Activated CD4-positive, alpha-beta memory T cell treated with anti-CD3 and anti-CD28 coated beads for 36 hours (primary cell): ENCODE measurements around the gene PRR16. TPM values are rescaled to one million over a fixed set of nuclear protein-coding genes. Genes with fewer than 3 reads are reported as not detected.
"Not testable (repeated sequence)": the region's sequence is repeated elsewhere in the genome, so short reads cannot be mapped to it uniquely, and the experiment has no call there.

ENCODE experiments used
- CTCF ChIA-PET: fragments of 350-600 bp; sonication (Branson Sonifier 250); formaldehyde crosslinking; loops from one replicate; lab custom pipeline; 2021; ENCODE audit warnings: antibody characterized with exemption, inconsistent platforms; lab: Charles Lee
- POLR2A ChIA-PET: fragments of 350-600 bp; sonication (Branson Sonifier 250); formaldehyde crosslinking; loops from one replicate; lab custom pipeline; 2021; ENCODE audit warnings: antibody characterized with exemption; lab: Charles Lee
- DNase-seq: peaks from one replicate; pipeline ENCODE4 v3.0.0-alpha.2; 2020
- H3K27ac Mint-ChIP-seq: one replicate; pipeline ENCODE4 v1.8.0; 2021; ENCODE audit warnings: mixed read lengths
- H3K27me3 Mint-ChIP-seq: one replicate; pipeline ENCODE4 v1.8.0; 2021; ENCODE audit warnings: mixed read lengths
- H3K36me3 Mint-ChIP-seq: one replicate; pipeline ENCODE4 v1.8.0; 2021; ENCODE audit warnings: mixed read lengths
- H3K4me1 Mint-ChIP-seq: one replicate; pipeline ENCODE4 v1.8.0; 2021; ENCODE audit warnings: low read depth, mixed read lengths
- H3K4me3 Mint-ChIP-seq: one replicate; pipeline ENCODE4 v1.8.0; 2021; ENCODE audit warnings: mild to moderate bottlenecking, mixed read lengths
- H3K9me3 Mint-ChIP-seq: one replicate; pipeline ENCODE4 v1.8.0; 2021; ENCODE audit warnings: mixed read lengths
- intact Hi-C: fragments of 100-400 bp; cut with micrococcal nuclease; formaldehyde crosslinking; loops from one replicate; pipeline ENCODE4 v1.15.1; 2023
- total RNA-seq, 2 experiments: library from RNA; stranded (reverse); gene quantifications; one replicate each; pipeline ENCODE4 v1.2.3, GENCODE V29; 2021

PRR16 gene
- total RNA-seq, 2 experiments from 2014 or later: not detected

DNA sequence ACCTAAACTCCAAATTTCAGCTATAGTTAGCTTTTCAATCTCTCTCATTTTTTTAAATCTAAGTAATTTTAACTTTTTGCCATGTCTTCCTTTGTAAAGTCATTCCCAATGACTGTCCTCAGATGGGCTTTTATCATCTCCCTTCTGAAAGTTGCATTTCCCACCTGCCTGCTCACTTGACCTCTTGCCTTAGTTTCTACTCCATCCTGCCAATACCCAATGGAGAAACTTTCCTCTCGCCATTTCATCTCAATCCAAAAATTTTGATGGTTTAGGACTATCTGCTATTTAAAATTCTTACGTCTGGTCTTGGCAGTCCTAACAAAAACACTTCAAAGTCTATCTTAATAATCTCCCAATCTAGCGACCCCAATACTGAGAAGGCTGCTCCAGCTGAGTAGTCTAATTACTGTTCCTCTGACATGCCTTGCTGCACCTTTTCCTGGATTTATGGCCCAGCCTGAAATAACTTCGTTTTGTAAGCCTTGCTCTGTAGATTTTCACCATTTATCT lies 231.3 kb downstream of the PRR16 start:
- Mint-ChIP-seq H3K27ac (no peak overlapping the region), H3K4me3 (no peak overlapping the region), H3K36me3 (no peaks in the 10 kb centered on the region), H3K9me3 (peaks cover 14% of the 10 kb centered on the region), H3K27me3 (no peaks in the 10 kb centered on the region), H3K4me1 (no peaks in the 10 kb centered on the region)
- CTCF ChIA-PET: no interaction called here
- intact Hi-C loops: no loop called here
- no peak for DNase-seq
- POLR2A ChIA-PET: no interaction called here

DNA sequence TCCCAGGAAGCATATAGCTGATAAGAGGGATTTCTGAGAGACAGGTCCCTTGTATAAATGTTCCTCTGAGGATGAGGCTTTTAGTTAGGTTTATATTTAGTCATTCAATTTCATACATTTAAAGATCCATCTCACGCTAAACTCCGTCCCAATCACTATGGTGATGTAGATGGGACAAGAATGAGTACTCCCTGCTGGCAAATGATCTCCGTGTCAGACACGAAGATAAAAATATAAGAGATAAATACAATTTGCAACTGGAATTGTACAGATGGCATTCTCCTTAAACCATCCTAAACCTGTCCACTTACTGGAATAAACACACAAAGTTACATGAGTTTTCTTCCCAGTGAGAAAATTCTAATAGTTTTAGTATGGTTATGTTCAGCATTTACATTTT lies 233.0 kb downstream of the PRR16 start:
- Mint-ChIP-seq H3K36me3 (no peaks in the 10 kb centered on the region), H3K27ac (no peak overlapping the region), H3K4me3 (no peak overlapping the region), H3K27me3 (peaks cover 3% of the 10 kb centered on the region), H3K4me1 (no peaks in the 10 kb centered on the region), H3K9me3 (peaks cover 17% of the 10 kb centered on the region)
- ChIA-PET POLR2A (no interaction called here), CTCF (no interaction called here)
- intact Hi-C loops: no loop called here
- DNase-seq: no peak

DNA sequence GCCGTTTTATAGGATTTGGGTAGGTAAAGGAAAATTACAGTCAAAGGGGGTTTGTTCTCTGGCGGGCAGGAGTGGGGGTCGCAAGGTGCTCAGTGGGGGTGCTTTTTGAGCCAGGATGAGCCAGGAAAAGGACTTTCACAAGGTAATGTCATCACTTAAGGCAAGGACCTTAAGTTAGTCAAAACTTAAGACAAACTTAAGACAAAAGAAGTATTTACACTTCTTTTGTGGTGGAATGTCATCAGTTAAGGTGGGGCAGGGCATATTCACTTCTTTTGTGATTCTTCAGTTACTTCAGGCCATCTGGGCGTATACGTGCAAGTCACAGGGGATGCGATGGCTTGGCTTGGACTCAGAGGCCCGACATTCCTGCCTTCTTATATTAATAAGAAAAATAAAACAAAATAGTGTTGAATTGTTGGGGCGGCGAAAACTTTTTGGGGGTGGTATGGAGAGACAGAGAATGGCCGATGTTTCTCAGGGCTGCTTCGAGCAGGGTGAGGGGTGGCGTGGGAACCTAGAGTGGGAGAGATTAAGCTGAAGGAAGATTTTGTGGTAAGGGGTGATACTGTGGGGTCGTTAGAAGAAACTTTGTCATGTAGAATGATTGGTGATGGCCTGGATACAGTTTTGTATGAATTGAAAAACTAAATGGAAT lies 233.7 kb downstream of the PRR16 start:
- CTCF ChIA-PET, intact Hi-C loops, H3K27me3 Mint-ChIP-seq: not testable (repeated sequence)

DNA sequence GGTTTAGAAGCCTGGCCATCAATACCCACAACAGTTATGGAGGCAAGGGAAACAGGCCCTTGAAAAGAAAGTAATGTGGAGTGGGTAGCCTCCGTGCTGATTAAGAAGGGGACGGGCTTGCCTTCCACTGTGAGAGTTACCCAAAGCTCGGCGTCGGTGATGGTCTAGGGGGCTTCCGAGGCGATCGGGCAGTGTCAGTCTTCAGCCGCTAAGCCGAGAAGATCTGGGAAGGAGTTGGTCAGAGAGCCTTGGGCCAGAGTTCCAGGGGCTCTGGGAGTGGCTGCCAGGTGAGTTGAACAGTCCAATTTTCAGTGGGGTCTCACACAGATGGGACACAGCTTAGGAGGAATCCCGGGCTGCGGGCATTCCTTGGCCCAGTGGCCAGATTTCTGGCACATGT lies 236.6 kb downstream of the PRR16 start:
- H3K4me1 Mint-ChIP-seq, DNase-seq, H3K36me3 Mint-ChIP-seq, intact Hi-C loops, H3K27ac Mint-ChIP-seq, H3K27me3 Mint-ChIP-seq, POLR2A ChIA-PET, CTCF ChIA-PET, H3K4me3 Mint-ChIP-seq: not testable (repeated sequence)
- peaks cover 12% of the 10 kb centered on the region for H3K9me3 Mint-ChIP-seq

More for the DNA sequence above, 233.7 kb downstream of the PRR16 start:
- H3K9me3 Mint-ChIP-seq: peaks cover 17% of the 10 kb centered on the region
- H3K4me1 Mint-ChIP-seq, POLR2A ChIA-PET, H3K4me3 Mint-ChIP-seq, H3K36me3 Mint-ChIP-seq, DNase-seq, H3K27ac Mint-ChIP-seq: not testable (repeated sequence)

DNA sequence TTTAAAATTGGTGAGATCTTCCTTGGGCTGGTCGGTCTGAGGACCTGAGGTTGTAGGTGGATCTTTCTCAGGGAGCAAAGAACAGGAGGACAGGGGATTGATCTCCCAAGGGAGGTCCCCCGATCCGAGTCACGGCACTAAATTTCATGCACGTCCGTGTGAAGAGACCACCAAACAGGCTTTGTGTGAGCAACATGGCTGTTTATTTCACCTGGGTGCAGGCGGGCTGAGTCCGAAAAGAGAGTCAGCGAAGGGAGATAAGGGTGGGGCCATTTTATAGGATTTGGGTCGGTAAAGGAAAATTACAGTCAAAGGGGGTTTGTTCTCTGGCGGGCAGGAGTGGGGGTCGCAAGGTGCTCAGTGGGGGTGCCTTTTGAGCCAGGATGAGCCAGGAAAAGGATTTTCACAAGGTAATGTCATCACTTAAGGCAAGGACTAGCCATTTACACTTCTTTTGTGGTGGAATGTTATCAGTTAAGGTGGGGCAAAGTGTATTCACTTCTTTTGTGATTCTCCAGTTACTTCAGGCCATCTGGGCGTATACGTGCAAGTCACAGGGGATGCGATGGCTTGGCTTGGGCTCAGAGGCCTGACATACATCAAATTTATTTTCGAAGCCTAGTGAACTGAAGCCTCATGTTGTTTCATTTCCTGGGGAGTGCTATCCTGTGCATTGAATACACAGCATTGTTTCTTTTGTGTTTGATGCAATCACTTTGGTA lies 238.9 kb downstream of the PRR16 start:
- H3K4me3 Mint-ChIP-seq, POLR2A ChIA-PET, intact Hi-C loops, H3K4me1 Mint-ChIP-seq, H3K9me3 Mint-ChIP-seq, DNase-seq, CTCF ChIA-PET, H3K27me3 Mint-ChIP-seq, H3K27ac Mint-ChIP-seq, H3K36me3 Mint-ChIP-seq: not testable (repeated sequence)

DNA sequence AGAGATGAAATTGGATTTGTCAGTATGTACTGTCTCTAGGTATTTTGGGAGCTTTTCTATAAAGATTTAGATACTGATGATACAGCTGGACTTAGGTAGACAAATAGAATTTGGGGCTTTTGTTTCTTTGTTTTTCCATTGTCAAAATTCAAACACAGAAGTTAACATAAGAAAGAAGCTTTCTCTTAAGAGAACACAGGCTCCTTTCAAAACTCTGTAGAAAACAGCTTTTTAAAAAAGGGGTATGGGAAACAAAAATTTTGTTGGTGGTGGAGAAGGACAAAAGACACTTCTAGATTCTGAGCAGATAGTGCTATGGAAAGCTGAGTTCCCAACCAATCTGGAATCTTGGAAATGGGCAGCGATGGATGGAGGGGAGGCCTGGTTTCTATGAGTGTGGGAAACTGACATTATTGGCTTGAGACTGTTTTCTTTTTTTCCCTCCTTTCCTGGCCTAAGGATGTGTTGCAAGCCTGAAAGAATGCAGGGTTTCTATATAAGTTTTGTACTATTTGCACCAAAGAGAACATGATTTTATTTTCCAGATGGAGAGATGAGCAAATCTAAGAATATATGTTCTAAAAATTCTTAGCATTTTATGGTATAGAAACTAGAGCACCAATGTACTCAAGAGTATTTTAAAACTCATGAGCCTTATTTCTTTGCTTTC lies 240.0 kb downstream of the PRR16 start:
- Mint-ChIP-seq H3K4me1 (no peaks in the 10 kb centered on the region), H3K27ac (no peak overlapping the region), H3K9me3 (peaks cover 10% of the 10 kb centered on the region), H3K4me3 (no peak overlapping the region), H3K27me3 (peaks cover 4% of the 10 kb centered on the region), H3K36me3 (no peaks in the 10 kb centered on the region)
- ChIA-PET CTCF (no interaction called here), POLR2A (no interaction called here)
- intact Hi-C loops: no loop called here
- no peak for DNase-seq

DNA sequence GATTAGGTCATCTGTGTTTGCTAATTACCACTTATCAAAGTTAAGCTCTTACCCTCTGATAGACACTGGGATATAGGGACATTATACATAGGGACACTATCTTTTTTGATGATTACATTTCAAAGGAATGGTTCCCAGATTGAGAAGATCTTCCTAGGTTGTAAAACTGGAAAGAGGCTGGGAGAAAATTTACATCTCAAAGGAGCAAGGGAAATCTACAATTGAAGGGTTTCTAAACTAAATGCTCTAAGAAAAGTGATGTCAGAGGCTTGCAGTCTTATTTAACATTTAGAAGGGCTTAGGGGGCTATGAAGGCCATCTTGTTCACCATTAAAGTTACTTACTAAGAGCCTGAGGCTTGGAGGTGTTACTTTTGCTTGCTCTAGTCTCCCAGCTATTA lies 242.8 kb downstream of the PRR16 start:
- peaks cover 1% of the 10 kb centered on the region for H3K27me3 Mint-ChIP-seq
- no peak overlapping the region for H3K27ac Mint-ChIP-seq
- no peak overlapping the region for H3K4me3 Mint-ChIP-seq
- CTCF ChIA-PET: no interaction called here
- no peaks in the 10 kb centered on the region for H3K4me1 Mint-ChIP-seq
- POLR2A ChIA-PET: no interaction called here
- H3K9me3 Mint-ChIP-seq: peaks cover 3% of the 10 kb centered on the region
- no peaks in the 10 kb centered on the region for H3K36me3 Mint-ChIP-seq
- DNase-seq: no peak
- intact Hi-C loops: no loop called here

DNA sequence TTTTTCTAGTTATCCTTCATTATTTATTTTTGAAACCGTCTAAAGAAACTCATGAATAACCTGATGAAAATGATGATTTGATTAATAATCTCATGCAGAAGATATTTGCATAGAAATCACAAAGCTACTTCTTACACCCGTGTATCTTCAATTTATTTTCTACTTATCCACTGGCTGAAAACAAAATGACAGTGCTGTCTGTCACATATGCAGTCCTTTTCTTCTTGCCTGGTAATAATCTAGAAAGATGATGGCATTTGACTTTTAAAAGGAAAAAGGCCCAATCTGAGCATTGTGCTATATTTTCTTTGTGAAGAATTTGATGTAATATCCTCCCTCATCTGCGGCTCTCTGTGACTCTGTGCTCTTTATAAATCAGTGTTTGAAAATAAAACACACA lies 253.3 kb downstream of the PRR16 start:
- intact Hi-C loops: no loop called here
- no peak for DNase-seq
- H3K27me3 Mint-ChIP-seq: no peaks in the 10 kb centered on the region
- H3K36me3 Mint-ChIP-seq: no peaks in the 10 kb centered on the region
- no peak overlapping the region for H3K27ac Mint-ChIP-seq
- no peaks in the 10 kb centered on the region for H3K4me1 Mint-ChIP-seq
- ChIA-PET CTCF (no interaction called here), POLR2A (no interaction called here)
- peaks cover 4% of the 10 kb centered on the region for H3K9me3 Mint-ChIP-seq
- no peak overlapping the region for H3K4me3 Mint-ChIP-seq

DNA sequence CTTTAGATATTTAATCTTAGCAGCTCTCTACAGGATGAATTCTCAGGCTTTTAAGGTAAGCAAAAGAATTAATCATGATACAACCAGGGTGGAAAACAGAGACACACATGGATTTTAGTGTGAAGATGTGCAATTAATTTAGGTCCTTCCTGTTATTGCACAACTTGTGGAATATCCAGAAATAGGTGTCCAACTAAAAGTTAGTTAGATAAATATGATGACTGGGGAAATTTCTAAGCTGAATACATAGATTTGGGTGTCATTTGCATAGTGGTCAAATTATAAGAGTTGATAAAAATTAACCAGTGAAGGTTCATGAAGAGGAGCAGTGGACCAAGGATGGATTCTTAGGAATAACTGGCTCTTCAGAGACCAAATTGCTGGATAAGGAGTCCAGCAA lies 266.1 kb downstream of the PRR16 start:
- Mint-ChIP-seq H3K9me3 (peaks cover 9% of the 10 kb centered on the region), H3K4me3 (no peak overlapping the region), H3K4me1 (no peaks in the 10 kb centered on the region), H3K27ac (no peak overlapping the region), H3K27me3 (no peaks in the 10 kb centered on the region), H3K36me3 (no peaks in the 10 kb centered on the region)
- POLR2A ChIA-PET: no interaction called here
- CTCF ChIA-PET: no interaction called here
- DNase-seq: no peak
- intact Hi-C loops: no loop called here

DNA sequence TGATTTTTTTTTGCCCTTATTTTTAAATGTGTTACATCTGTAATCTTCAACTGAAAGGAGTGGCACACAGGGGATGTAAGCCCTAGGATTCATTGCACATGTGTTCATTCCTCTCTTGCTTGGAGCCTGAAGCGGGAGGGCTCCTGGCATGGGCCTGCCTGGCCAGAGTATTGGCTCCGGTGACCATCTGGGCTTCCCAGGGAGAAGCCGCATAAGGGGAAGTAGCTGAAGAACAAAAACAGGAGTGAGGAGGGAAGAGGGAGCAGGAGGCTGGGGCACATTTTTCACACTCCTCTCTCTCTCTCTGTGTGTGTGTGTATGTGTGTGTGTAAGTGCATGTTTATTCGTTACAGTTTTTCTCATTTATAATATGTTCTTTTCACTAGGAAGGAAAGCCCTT lies 269.9 kb downstream of the PRR16 start:
- no peaks in the 10 kb centered on the region for H3K4me1 Mint-ChIP-seq
- CTCF ChIA-PET: no interaction called here
- H3K36me3 Mint-ChIP-seq: no peaks in the 10 kb centered on the region
- POLR2A ChIA-PET: no interaction called here
- H3K27ac Mint-ChIP-seq: no peak overlapping the region
- no peaks in the 10 kb centered on the region for H3K27me3 Mint-ChIP-seq
- peaks cover 12% of the 10 kb centered on the region for H3K9me3 Mint-ChIP-seq
- intact Hi-C loops: no loop called here
- H3K4me3 Mint-ChIP-seq: no peak overlapping the region
- no peak for DNase-seq

DNA sequence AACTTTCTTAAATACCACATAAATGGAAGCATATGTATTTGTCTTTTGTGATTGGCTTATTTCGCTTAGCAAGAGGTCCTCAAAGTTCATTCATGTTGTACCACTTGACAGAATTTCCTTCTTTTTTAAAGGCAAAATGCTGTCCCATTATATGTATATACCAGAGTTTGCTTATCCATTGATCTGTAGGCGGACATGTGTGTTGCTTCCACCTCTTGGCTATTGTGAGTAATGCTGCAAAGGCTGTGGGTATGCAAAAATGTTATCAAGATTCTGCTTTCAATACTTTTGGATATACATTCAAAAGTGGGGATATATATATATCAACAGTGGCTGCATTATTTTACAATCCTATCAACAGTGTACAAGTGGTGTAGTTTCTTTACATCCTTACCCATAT lies 271.0 kb downstream of the PRR16 start:
- CTCF ChIA-PET: no interaction called here
- intact Hi-C loops: no loop called here
- H3K9me3 Mint-ChIP-seq: peaks cover 8% of the 10 kb centered on the region
- no peak overlapping the region for H3K4me3 Mint-ChIP-seq
- POLR2A ChIA-PET: no interaction called here
- H3K4me1 Mint-ChIP-seq: no peaks in the 10 kb centered on the region
- DNase-seq: no peak
- no peak overlapping the region for H3K27ac Mint-ChIP-seq
- no peaks in the 10 kb centered on the region for H3K36me3 Mint-ChIP-seq
- no peaks in the 10 kb centered on the region for H3K27me3 Mint-ChIP-seq
